Lower leg skin (tissue), 4 donors: ENCODE data around the gene PARM1. TPM values are rescaled to one million over a fixed set of nuclear protein-coding genes. Genes with fewer than 3 reads are reported as not detected.

Source experiments
- DNase-seq, 2 donors: peaks; one replicate each; pipeline ENCODE4 v3.0.0-alpha.2; 2019; ENCODE audit warnings: low spot score in 2 of 2
- H3K4me3 ChIP-seq: fragments of 200-600 bp; sonication (generic); 2 replicates; pipeline ENCODE4 v1.5.1; 2017; ENCODE audit warnings: mild to moderate bottlenecking, low read depth; ENCODE audit not compliant: poor library complexity, severe bottlenecking
- POLR2A ChIP-seq, 2 donors: fragments of 450-650 bp; IDR thresholded peaks; one replicate each; pipeline ENCODE4 v1.6.1; 2016 to 2017; ENCODE audit warnings: antibody characterized with exemption in 2 of 2, mild to moderate bottlenecking in 1 of 2, moderate library complexity in 1 of 2
- WGBS, 2 donors: methylation state at CpG; one replicate each; pipeline ENCODE4 v1.1.5; 2018; 5-methylcytosine and 5-hydroxymethylcytosine counted together
- intact Hi-C: fragments of 100-400 bp; cut with DNase I; formaldehyde crosslinking; loops from one replicate; pipeline ENCODE4 v1.15.0; 2023; ENCODE audit warnings: low total_unique reads
- total RNA-seq, 4 donors: library from RNA; depleted of rRNA; stranded (reverse); fragments of >200 nt; gene quantifications; one replicate each; pipeline ENCODE4 v1.1.0, GENCODE V29; 2016
- TF ChIP-seq, protein P1 (sequence below), 3 donors: fragments of 450-650 bp; IDR thresholded peaks; one replicate each; pipeline ENCODE4 v1.5.1; 2016; ENCODE audit warnings: antibody characterized with exemption in 3 of 3, mild to moderate bottlenecking in 3 of 3, moderate library complexity in 2 of 3

The PARM1 gene
- total RNA-seq, 4 donors from 2014 or later: 7.1 to 28.0 (median 10.9) TPM

DNA sequence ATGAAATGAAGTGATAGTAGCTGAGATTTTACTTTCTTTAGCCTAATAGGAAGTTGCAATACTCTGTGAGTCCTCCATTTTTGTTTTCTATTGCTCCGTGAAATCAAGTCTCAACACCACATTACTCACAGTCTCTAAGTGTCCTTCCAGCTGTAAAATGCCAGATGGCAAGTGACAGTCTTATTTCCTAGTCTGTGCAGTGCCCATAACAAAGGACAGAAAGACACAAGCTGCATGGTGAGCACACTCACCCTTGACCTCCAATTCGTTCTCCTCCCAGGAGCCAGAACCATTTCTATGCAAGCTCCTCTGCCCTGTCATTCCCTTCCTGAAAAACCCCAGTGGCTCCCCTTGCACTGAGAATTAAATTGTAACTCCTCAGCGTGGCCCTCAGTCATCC lies 101.6 kb downstream of the PARM1 start:
- no peak for TF ChIP-seq POLR2A (IDR thresholded peaks at IDR 0.05)
- TF ChIP-seq, protein P1, sequence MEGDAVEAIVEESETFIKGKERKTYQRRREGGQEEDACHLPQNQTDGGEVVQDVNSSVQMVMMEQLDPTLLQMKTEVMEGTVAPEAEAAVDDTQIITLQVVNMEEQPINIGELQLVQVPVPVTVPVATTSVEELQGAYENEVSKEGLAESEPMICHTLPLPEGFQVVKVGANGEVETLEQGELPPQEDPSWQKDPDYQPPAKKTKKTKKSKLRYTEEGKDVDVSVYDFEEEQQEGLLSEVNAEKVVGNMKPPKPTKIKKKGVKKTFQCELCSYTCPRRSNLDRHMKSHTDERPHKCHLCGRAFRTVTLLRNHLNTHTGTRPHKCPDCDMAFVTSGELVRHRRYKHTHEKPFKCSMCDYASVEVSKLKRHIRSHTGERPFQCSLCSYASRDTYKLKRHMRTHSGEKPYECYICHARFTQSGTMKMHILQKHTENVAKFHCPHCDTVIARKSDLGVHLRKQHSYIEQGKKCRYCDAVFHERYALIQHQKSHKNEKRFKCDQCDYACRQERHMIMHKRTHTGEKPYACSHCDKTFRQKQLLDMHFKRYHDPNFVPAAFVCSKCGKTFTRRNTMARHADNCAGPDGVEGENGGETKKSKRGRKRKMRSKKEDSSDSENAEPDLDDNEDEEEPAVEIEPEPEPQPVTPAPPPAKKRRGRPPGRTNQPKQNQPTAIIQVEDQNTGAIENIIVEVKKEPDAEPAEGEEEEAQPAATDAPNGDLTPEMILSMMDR (IDR thresholded peaks at IDR 0.05): no peak
- no peak overlapping the region for H3K4me3 ChIP-seq
- WGBS, 2 donors: 66 to 70% methylated on average over 3 of the region's 3 CpGs
- intact Hi-C loops: no loop called here
- no peak for DNase-seq

DNA sequence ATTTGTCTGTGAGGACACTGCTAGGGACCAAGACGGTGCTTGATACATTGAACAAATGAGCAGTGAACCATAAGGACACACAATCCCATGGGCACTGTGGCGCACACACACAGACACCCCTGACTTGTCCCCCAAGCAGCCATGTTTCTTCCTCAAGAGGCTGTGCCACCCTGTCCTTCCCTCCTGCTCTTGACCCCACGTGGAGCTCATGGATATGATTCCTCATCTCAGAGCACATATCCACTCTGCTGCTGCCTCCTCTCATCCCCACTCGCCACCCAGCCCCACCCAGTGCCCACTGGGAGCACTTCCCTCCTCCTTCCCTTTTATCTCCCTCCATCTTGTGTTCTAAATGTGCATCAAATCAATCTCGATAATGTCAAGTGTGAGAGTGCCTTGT lies 102.4 kb downstream of the PARM1 start:
- TF ChIP-seq POLR2A (IDR thresholded peaks at IDR 0.05): no peak
- TF ChIP-seq, protein P1 (IDR thresholded peaks at IDR 0.05): no peak
- 71 to 86% methylated on average over 5 of the region's 5 CpGs for WGBS, 2 donors
- intact Hi-C loops: no loop called here
- DNase-seq: no peak
- no peak overlapping the region for H3K4me3 ChIP-seq

DNA sequence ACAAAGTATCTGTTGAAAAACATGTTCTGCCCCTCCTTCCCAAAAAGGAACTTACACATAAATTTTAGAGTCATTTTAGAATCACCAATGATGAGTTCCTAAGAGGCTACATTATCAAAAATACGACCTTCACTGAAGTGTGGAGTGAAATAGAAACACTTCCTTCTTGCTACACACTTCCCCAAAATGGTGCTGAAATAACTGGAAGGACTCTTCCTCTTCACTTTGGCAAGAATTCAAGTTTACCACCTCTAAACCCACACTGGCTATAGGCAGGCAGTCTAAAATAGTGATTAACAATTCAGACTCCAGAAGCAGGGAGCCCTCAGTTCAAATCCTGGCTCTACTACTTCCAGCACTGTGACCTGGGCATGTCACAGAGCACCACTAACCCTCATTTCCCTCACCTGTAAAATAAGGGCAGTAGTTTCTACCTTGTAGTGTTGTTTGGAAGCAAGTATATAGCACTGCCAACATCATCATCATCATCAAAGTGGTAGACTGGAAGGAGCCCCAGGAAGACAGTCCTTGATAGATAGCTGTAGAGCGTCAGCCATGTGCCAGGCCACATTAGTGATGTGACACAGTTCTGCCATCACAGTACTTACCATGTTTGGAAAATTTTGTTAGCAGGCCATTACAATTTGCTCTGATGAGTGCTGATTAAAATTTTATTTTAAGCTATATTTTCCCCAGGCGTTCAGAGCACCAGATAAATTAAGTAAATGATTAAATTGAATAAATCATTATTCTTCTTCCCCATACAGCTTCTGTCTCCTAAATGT lies 103.3 kb downstream of the PARM1 start:
- no peak overlapping the region for H3K4me3 ChIP-seq
- no peak for DNase-seq
- TF ChIP-seq, protein P1 (IDR thresholded peaks at IDR 0.05): no peak
- TF ChIP-seq POLR2A (IDR thresholded peaks at IDR 0.05): no peak
- intact Hi-C loops: no loop called here
- WGBS, 2 donors: 62 to 70% methylated on average over 3 of the region's 3 CpGs

DNA sequence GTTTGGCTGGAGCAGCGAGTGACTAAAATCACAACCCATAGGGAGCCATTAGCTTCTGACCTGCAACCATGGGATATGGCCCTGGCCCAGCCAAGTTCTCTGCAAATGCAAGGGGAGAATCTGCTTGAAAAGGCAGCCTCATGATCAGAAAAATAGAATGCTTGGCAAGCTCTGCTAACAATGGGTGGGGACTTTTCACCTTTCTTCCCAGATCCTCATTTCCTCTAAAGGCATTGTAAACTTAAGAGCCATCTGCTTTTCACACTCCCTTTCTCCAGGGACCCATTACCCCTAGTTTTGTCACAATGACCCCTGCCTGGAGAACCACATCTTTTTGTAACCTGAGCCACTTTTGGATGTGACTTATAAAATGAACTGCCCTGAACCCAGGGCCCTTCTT lies 104.3 kb downstream of the PARM1 start:
- 59 to 61% methylated on average over 1 of the region's 1 CpG for WGBS, 2 donors
- TF ChIP-seq, protein P1 (IDR thresholded peaks at IDR 0.05): no peak
- TF ChIP-seq POLR2A (IDR thresholded peaks at IDR 0.05): no peak
- no peak for DNase-seq
- H3K4me3 ChIP-seq: no peak overlapping the region
- intact Hi-C loops: no loop called here

DNA sequence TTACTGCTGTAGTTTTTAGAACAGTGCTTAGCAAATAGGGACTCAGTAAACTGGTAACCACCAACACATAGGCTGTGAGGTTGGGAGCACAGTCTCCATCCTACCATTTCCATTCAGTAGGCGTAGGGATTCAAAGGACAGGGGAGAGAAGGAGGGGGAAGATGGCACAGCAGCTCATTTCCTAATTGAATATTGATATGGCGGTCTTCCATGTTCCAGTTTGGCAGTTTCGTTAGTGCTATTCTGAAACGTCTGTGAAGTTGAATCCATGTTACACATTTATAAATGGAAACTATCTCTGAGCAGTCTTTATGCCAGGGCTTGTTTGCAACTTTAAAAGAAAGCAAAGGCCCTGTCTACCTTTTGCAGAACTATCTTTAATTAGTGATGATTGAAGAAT lies 105.5 kb downstream of the PARM1 start:
- 62 to 70% methylated on average over 4 of the region's 4 CpGs for WGBS, 2 donors
- intact Hi-C loops: no loop called here
- no peak overlapping the region for H3K4me3 ChIP-seq
- no peak for DNase-seq
- TF ChIP-seq, protein P1 (IDR thresholded peaks at IDR 0.05): no peak
- no peak for TF ChIP-seq POLR2A (IDR thresholded peaks at IDR 0.05)

DNA sequence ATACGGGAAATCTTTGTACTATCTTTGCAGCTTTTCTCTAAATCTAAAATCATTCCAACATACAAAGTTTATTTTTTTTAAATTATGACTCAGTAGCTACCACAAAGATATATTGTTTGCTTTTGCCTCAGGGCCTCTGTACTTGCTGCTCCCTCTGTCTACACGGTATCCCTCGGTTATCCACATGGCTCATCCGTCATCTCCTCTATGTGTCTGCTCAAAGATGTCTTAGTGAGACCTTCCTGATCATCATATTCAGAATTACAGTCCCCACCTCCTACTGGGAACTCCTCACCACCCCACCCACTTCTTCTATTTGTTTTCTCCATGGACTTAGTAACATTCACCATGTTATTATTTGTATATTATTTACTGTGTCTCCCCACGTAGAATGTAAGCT lies 107.8 kb downstream of the PARM1 start:
- H3K4me3 ChIP-seq: no peak overlapping the region
- DNase-seq: no peak
- TF ChIP-seq, protein P1 (IDR thresholded peaks at IDR 0.05): no peak
- TF ChIP-seq POLR2A (IDR thresholded peaks at IDR 0.05): no peak
- 80 to 87% methylated on average over 5 of the region's 5 CpGs for WGBS, 2 donors
- intact Hi-C loops: no loop called here
